Suprapubic skin (tissue), 4 donors: Measurements from ENCODE around the gene ACRV1. TPM values are rescaled to one million over a fixed set of nuclear protein-coding genes. Genes with fewer than 3 reads are reported as not detected.
"Not testable (repeated sequence)": the region's sequence is repeated elsewhere in the genome, so short reads cannot be mapped to it uniquely, and the experiment has no call there.

ENCODE experiments used
- DNase-seq, 2 donors: peaks; one replicate each; pipeline ENCODE4 v3.0.0-alpha.2; 2019; ENCODE audit warnings: low spot score in 2 of 2
- H3K27ac ChIP-seq: fragments of 200-600 bp; sonication (generic); one replicate; pipeline ENCODE4 v1.5.1; 2019
- H3K27me3 ChIP-seq: fragments of 200-600 bp; sonication (generic); one replicate; pipeline ENCODE4 v1.5.1; 2019
- H3K36me3 ChIP-seq: fragments of 200-600 bp; sonication (generic); one replicate; pipeline ENCODE4 v1.5.1; 2019
- H3K4me1 ChIP-seq: fragments of 200-600 bp; sonication (generic); one replicate; pipeline ENCODE4 v1.5.1; 2019
- H3K4me3 ChIP-seq: fragments of 200-600 bp; sonication (generic); one replicate; pipeline ENCODE4 v1.5.1; 2019; ENCODE audit warnings: mild to moderate bottlenecking
- H3K9me3 ChIP-seq: fragments of 200-600 bp; sonication (generic); one replicate; pipeline ENCODE4 v1.5.1; 2019
- EP300 ChIP-seq: sonication (generic); formaldehyde crosslinking; IDR thresholded peaks from one replicate; pipeline ENCODE4 v1.6.1; 2017; ENCODE audit warnings: antibody characterized with exemption
- POLR2A ChIP-seq, 2 donors: fragments of 450-650 bp; IDR thresholded peaks; one replicate each; pipeline ENCODE4 v1.6.1; 2017; ENCODE audit warnings: antibody characterized with exemption in 2 of 2, mild to moderate bottlenecking in 2 of 2, moderate library complexity in 2 of 2
- POLR2AphosphoS5 ChIP-seq, 3 donors: sonication (generic); formaldehyde crosslinking; IDR thresholded peaks; one replicate each; pipeline ENCODE4 v1.6.1; 2017; ENCODE audit warnings: antibody characterized with exemption in 3 of 3
- WGBS: methylation state at CpG from one replicate; pipeline ENCODE4 v1.1.5; 2018; 5-methylcytosine and 5-hydroxymethylcytosine counted together
- total RNA-seq, 4 donors: library from RNA; depleted of rRNA; stranded (reverse); fragments of >200 nt; gene quantifications; one replicate each; pipeline ENCODE4 v1.1.0, GENCODE V29; 2016
- TF ChIP-seq, protein P1 (sequence below), 2 donors: fragments of 200-600 bp in 1 of 2; fragments of 450-650 bp in 1 of 2; sonication (generic) in 1 of 2; IDR thresholded peaks; one replicate each; pipeline ENCODE4 v1.5.1; 2016 to 2019; ENCODE audit warnings: antibody characterized with exemption in 2 of 2, mild to moderate bottlenecking in 1 of 2, moderate library complexity in 1 of 2

The ACRV1 gene, protein sequence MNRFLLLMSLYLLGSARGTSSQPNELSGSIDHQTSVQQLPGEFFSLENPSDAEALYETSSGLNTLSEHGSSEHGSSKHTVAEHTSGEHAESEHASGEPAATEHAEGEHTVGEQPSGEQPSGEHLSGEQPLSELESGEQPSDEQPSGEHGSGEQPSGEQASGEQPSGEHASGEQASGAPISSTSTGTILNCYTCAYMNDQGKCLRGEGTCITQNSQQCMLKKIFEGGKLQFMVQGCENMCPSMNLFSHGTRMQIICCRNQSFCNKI
- total RNA-seq: not detected

DNA sequence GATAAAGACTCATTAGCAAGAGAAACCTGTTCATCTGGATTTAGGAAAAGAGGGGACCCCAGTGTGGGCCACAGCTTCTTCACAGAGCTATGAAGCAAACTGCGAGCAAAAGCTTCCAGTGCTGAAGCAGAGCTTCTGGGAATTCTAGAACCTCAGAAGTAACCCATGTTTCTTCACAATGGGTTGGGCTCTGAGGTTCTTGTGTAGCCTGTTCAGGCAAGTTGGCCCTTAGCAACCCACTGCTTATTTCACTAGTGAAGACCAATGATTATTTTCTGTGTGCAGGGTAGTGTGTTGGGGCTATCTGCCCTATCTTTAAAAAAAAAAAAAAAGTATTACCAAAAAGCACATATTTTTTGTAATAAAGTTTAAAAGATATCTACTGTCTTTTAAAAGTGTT, at the start of gene ACRV1:
Gene ACRV1 (minus strand): TSS at position 101 of the 400 bp plus-strand sequence. CDS start 67 bp downstream, at position 34.
- H3K27ac ChIP-seq: no peak within 1 kb of the TSS
- 80% methylated on average over 1 of the region's 1 CpG for WGBS
- TF ChIP-seq, protein P1, sequence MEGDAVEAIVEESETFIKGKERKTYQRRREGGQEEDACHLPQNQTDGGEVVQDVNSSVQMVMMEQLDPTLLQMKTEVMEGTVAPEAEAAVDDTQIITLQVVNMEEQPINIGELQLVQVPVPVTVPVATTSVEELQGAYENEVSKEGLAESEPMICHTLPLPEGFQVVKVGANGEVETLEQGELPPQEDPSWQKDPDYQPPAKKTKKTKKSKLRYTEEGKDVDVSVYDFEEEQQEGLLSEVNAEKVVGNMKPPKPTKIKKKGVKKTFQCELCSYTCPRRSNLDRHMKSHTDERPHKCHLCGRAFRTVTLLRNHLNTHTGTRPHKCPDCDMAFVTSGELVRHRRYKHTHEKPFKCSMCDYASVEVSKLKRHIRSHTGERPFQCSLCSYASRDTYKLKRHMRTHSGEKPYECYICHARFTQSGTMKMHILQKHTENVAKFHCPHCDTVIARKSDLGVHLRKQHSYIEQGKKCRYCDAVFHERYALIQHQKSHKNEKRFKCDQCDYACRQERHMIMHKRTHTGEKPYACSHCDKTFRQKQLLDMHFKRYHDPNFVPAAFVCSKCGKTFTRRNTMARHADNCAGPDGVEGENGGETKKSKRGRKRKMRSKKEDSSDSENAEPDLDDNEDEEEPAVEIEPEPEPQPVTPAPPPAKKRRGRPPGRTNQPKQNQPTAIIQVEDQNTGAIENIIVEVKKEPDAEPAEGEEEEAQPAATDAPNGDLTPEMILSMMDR (IDR thresholded peaks at IDR 0.05): no peak
- no peak for TF ChIP-seq EP300
- no peak for TF ChIP-seq POLR2AphosphoS5 (IDR thresholded peaks at IDR 0.05)
- no peak for TF ChIP-seq POLR2A (IDR thresholded peaks at IDR 0.05)
- H3K27me3 ChIP-seq: no peaks in the 10 kb centered on the region
- H3K9me3 ChIP-seq: no peaks in the 10 kb centered on the region
- DNase-seq: no peak
- no peaks in the 10 kb centered on the region for H3K4me1 ChIP-seq
- no peaks in the 10 kb centered on the region for H3K36me3 ChIP-seq
- no peak within 1 kb of the TSS for H3K4me3 ChIP-seq

DNA sequence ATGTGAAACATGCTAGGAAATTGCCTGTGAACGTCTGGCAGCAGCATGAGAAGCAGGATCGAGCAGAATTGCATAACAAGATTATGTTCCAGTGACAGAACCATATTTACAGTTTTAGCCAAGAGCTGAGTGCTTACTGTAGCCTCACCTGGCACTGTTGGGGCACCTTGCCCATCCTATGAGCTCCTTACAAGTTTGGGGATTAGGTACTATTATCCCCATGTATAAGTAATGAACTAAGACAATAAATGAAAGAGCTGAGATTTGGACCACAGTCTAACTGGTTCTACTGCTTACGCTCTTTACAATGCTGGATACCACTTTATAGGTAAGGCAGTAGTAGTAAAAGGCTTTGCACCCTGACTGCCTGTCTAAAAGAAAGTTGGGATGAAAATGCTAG, 48.3 kb upstream of the ACRV1 start:
- Histone ChIP-seq H3K27me3 (no peaks in the 10 kb centered on the region), H3K27ac (no peak overlapping the region), H3K4me3 (no peak overlapping the region), H3K9me3 (no peaks in the 10 kb centered on the region), H3K4me1 (no peaks in the 10 kb centered on the region), H3K36me3 (no peaks in the 10 kb centered on the region)
- WGBS: 44% methylated on average over 3 of the region's 3 CpGs
- no peak for TF ChIP-seq POLR2AphosphoS5 (IDR thresholded peaks at IDR 0.05)
- TF ChIP-seq POLR2A (IDR thresholded peaks at IDR 0.05): no peak
- TF ChIP-seq, protein P1 (IDR thresholded peaks at IDR 0.05): no peak
- TF ChIP-seq EP300: no peak
- no peak for DNase-seq

DNA sequence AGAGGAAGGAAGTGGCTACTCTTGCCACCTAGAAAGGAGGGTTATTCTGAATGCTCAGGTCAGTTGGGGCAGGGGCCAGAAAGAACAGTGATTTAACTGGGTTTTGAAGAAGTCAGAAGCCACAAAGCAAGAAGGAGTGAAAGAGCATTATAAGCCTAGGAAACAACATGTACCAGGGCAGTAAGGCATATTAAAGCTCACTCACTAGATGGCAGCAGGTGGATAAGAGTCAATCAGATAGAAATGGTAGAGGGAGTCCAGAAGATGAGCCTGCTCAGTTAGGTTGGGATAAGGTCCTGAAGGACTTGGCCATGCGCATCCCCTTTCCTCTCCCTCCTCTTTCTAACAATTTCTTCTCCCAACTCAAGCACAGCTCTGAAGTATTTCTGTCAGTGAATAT, 43.5 kb upstream of the ACRV1 start:
- WGBS: 85% methylated on average over 1 of the region's 1 CpG
- no peaks in the 10 kb centered on the region for H3K4me1 ChIP-seq
- no peaks in the 10 kb centered on the region for H3K36me3 ChIP-seq
- no peak overlapping the region for H3K27ac ChIP-seq
- no peaks in the 10 kb centered on the region for H3K9me3 ChIP-seq
- TF ChIP-seq POLR2A (IDR thresholded peaks at IDR 0.05) (no peak), POLR2AphosphoS5 (IDR thresholded peaks at IDR 0.05) (no peak), EP300 (no peak)
- TF ChIP-seq, protein P1 (IDR thresholded peaks at IDR 0.05): no peak
- DNase-seq: no peak
- H3K27me3 ChIP-seq: no peaks in the 10 kb centered on the region
- H3K4me3 ChIP-seq: no peak overlapping the region

DNA sequence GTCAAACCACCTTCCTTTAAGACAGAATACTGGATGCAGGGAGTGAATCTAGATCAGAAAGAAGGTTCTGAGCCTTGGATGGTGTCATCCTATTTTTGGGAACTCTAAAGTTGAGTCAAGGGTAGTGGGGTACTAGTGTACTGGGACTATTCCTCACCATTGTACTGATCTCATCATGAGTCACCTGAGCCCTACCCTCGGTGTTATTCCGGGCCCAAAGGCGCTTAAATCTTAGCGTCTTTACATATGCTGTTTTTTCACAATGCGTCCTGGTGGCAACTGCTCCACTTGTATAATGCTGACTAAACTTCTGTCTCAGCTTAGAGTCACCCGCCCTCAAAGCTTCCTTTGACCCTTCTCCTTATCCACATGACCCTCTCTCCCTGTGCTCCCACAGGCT, 40.1 kb upstream of the ACRV1 start:
- TF ChIP-seq, protein P1 (IDR thresholded peaks at IDR 0.05): no peak
- no peak for TF ChIP-seq EP300
- no peak for TF ChIP-seq POLR2AphosphoS5 (IDR thresholded peaks at IDR 0.05)
- TF ChIP-seq POLR2A (IDR thresholded peaks at IDR 0.05): no peak

DNA sequence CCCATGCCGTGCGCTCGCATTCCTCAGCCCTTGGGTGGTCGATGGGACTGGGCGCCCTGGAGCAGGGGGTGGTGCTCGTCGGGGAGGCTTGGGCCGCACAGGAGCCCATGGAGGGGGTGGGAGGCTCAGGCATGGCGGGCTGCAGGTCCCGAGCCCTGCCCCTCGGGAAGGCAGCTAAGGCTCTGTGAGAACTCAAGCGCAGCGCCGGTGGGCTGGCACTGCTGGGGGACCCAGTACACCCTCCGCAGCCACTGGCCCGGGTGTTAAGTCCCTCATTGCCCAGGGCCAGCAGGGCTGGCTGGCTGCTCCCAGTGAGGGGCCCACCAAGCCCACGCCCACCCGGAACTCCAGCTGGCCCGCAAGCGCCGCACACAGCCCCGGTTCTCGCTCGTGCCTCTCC, 24.0 kb upstream of the ACRV1 start:
- H3K4me3 ChIP-seq, DNase-seq, H3K9me3 ChIP-seq, H3K27me3 ChIP-seq, H3K4me1 ChIP-seq, H3K27ac ChIP-seq, H3K36me3 ChIP-seq: not testable (repeated sequence)
- WGBS: no CpG with 5 or more reads among the region's 24 CpGs

More for the DNA sequence above, 40.1 kb upstream of the ACRV1 start:
- H3K4me1 ChIP-seq: no peaks in the 10 kb centered on the region
- WGBS: 82% methylated on average over 6 of the region's 6 CpGs
- no peak overlapping the region for H3K27ac ChIP-seq
- H3K4me3 ChIP-seq: no peak overlapping the region
- H3K9me3 ChIP-seq: no peaks in the 10 kb centered on the region
- no peaks in the 10 kb centered on the region for H3K27me3 ChIP-seq
- H3K36me3 ChIP-seq: no peaks in the 10 kb centered on the region
- DNase-seq: no peak
